GM19463 (cell line): ENCODE data around the gene ASB2.

Experiments used
- ATAC-seq: cut with Tn5 transposase; IDR thresholded peaks from one replicate; pipeline ENCODE4 v1.9.1; 2021; ENCODE audit warnings: mild to moderate bottlenecking, moderate library complexity; ENCODE audit not compliant: unreplicated experiment

The ASB2 gene

DNA sequence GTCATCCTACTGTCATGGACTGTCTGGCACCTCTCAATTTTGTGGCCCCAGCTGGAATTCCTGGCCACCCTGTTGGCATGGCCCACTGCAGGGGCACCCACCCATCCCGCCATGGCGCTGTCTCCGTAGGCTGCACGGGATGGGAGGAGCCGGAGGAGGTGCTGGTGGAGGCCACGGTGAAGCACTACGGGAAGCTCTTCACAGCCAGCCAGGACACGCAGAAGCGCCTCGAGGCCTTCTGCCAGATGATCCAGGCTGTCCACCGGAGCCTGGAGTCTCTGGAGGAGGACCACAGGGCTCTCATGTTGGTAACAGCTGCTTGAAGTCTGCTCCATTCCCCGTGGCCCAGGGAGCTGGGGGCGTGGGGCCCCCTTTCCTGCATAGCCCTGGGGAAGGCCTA is 24.6 kb upstream of the ASB2 start:
- ATAC-seq, result no peak

DNA sequence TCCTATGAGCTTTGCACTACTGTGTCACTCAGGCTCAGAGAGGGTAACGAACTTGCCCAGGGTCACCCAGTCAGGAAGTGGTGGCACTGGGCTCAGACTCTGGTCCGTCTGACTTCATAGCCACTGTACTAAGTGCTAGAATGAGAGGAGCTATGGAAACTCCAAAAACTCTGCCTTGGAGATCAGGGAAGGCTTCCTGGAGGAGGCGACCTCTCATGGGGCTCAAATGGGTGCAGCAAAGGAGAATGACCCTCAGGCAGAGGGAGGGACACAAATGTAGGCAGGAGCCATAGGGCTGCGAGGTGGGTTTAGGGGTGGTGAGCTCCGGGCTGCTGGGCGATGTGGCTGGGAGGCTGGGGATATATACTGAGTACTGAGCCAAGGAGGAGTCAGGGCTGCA is 23.9 kb upstream of the ASB2 start:
- no peak for ATAC-seq

- no peak for ATAC-seq
Measured at GRCh38 chr14:93999573-93999972, 23.2 kb upstream of the ASB2 start.

DNA sequence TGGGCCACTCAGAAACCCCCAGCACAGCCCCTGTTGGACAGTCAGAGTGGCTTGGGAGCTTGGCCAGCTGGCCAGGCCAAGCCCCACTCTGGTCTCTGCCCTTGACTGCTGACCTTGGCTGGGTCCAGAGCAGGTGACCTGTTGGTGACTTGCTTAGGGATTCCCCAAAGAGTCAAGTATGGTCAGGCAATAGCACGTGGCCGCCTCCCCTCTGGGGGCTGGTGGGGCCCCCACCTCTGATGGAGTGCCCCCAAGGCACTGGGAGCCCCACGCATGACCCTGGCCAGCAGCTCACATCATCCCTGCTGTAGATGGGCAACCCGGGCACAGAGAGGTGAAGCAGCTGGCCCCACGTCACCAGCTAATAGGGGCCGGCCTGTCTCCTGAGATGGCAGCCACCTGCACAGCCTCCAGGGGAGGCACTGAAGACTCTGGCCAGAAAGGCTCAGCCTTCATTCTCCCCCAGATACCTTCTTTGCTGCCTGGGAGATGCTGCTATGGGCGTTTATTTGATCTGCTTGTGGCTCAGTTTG is 22.6 kb upstream of the ASB2 start:
- ATAC-seq, result no peak

GRCh38 chr14:93997916-93998870 is 21.8 kb upstream of the ASB2 start:
- no peak for ATAC-seq

GRCh38 chr14:93997082-93997481 is 20.7 kb upstream of the ASB2 start, which contains the start of gene CCDC197:
CCDC197 (plus strand) TSS chr14:93997301; CDS start chr14:93998132, 831 bp downstream.
- no peak for ATAC-seq

DNA sequence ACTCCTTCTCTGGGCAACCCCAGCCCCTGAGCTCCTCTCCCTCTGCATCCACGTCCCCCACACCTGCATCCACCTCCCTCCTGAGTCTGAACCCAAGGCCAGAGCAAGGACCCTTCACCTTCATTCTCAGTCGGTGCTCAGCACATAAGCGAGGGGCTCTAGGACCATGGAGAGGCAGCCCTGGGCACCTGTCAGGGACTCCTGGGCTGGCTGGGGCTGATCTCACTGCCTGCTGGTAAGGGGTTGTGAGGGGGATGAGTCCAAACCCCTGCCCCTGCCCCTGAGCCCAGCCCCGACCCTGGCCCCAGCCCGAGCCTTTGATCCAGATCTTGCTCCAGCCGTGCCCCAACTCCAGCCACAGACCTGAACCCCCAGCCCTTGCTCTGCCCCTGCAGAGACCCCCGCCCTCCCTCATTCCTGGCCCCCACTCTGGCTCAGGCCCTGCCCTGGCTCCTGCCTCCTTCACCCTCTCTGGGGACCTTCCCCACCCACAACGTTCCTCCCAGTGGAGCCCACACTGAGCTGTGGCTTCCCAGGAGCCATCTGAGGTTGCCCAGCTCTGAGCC is 19.8 kb upstream of the ASB2 start:
- ATAC-seq, result no peak

- ATAC-seq, result no peak
Measured at GRCh38 chr14:93994919-93995682, 18.7 kb upstream of the ASB2 start.

GRCh38 chr14:93993382-93993781 is 17.0 kb upstream of the ASB2 start:
- no peak for ATAC-seq

GRCh38 chr14:93991649-93992048 is 15.3 kb upstream of the ASB2 start:
- ATAC-seq, result no peak

DNA sequence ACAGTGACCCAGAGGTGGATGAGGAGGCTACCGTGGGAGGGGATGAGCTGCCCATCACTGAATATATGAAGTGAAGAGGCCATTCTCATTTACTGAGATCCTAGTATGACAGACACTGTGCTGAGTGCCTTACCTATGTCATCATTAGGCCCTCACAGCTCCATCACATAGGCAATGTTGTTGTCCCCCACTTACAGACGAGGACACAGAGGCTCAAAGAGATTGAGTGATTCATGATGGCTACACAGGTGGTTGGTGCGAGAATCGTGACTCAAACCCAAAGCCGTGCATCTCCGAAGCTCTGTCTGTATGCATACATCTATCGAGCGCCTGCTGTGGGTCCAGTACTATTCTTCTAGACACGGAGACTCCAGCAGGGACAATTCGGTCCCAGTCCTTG is 14.8 kb upstream of the ASB2 start:
- no peak for ATAC-seq

GRCh38 chr14:93989939-93990338 is 13.6 kb upstream of the ASB2 start:
- ATAC-seq, result peak; percentile 67

DNA sequence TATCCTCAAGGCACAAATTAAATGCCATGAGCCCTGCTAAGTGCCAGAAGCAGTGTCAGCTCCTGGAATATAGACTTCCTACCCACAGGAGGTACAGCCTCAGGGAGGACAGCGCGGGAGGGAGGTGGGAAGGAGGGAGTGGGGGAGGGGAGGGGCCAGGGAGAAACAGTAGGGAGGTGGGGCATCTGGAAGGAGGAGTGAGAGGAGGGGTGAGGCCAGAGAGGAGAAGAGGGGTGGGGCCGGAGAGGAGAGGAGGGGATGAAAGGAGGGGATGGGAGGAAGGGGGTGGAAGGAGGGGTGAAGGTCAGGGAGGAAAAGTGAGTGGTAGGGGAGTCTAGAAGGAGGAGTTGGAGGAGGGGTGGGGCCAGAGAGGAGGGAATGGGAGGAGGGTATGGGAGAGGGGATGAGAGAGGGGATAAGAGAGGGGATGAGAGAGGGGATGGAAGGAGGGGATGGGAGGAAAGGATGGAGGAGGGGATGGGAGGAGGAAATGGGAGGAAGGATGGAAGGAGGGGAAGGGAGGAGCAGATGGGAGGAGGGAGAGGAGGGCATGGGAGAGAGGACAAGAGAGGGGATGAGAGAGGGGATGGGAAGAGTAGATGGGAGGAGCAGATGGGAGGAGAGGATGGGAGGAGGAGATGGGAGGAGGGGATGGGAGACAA is 11.6 kb upstream of the ASB2 start:
- no peak for ATAC-seq

GRCh38 chr14:93987376-93987775 is 11.0 kb upstream of the ASB2 start:
- no peak for ATAC-seq

DNA sequence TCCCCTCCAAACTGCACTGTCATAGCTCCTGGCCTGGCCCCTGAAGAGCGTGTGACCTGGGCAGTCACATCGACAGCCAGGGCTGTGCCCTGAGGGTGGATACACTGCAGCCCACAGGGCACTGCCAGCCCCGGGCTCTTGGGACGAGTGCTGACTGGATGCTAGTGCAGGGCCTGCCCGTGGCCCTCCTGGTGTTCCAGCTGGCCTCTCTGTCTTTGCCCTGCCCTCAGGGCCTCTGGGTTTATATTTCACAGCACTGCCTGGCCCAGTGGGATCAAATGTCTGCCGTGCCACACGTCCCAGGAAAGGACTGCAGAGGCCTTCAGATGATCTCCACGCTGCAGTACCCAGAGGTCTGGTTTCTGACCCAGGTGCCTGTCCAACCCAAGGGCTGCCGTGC is 10.6 kb upstream of the ASB2 start:
- no peak for ATAC-seq

- ATAC-seq, result no peak
Measured at GRCh38 chr14:93984987-93985410, 8.6 kb upstream of the ASB2 start.

GRCh38 chr14:93984070-93984469 is 7.7 kb upstream of the ASB2 start:
- no peak for ATAC-seq

- ATAC-seq, result no peak
Measured at GRCh38 chr14:93982230-93983007, 6.0 kb upstream of the ASB2 start.

- no peak for ATAC-seq
Measured at GRCh38 chr14:93981316-93982229, 5.2 kb upstream of the ASB2 start.
